Naive thymus-derived CD4-positive, alpha-beta T cell (primary cell): ENCODE measurements around the gene YLPM1. TPM values are rescaled to one million over a fixed set of nuclear protein-coding genes. Genes with fewer than 3 reads are reported as not detected.

Source experiments
- ATAC-seq: fragments of 150-1000 bp; cut with Tn5 transposase; 2 replicates; pipeline ENCODE4 v1.10.0; 2021; ENCODE audit warnings: mild to moderate bottlenecking, moderate library complexity
- CTCF ChIA-PET: fragments of 350-600 bp; sonication (Branson Sonifier 250); formaldehyde crosslinking; loops from one replicate; lab custom pipeline; 2021; ENCODE audit warnings: antibody characterized with exemption; lab: Charles Lee
- POLR2A ChIA-PET: fragments of 350-600 bp; sonication (Branson Sonifier 250); formaldehyde crosslinking; loops from one replicate; lab custom pipeline; 2021; ENCODE audit warnings: antibody characterized with exemption, inconsistent platforms; lab: Charles Lee
- DNase-seq, 9 donors: peaks; one replicate each; pipeline versions ENCODE4 v3.0.0 to v3.0.0-alpha.2; 2020 to 2022; ENCODE audit warnings: mixed read lengths in 1 of 9
- H3K27ac ChIP-seq: one replicate; pipeline ENCODE4 v1.7.0; 2013; ENCODE audit warnings: mild to moderate bottlenecking, low read depth, low read length, moderate library complexity
- H3K27me3 ChIP-seq, 2 donors: one replicate each; pipeline ENCODE4 v1.7.0; 2013; ENCODE audit warnings: low read length in 2 of 2, mild to moderate bottlenecking in 2 of 2, moderate library complexity in 2 of 2; ENCODE audit not compliant: control insufficient read depth in 2 of 2, insufficient read depth in 2 of 2
- H3K36me3 ChIP-seq, 3 experiments: 1 replicate in 2 of 3; 2 replicates in 1 of 3; pipeline ENCODE4 v1.7.0; 2013; ENCODE audit warnings: low read length in 3 of 3, mild to moderate bottlenecking in 3 of 3, moderate library complexity in 1 of 3; ENCODE audit not compliant: insufficient read depth in 3 of 3, control insufficient read depth in 2 of 3
- H3K4me1 ChIP-seq, 2 donors: one replicate each; pipeline ENCODE4 v1.7.0; 2013; ENCODE audit warnings: low read length in 2 of 2, mild to moderate bottlenecking in 2 of 2, moderate library complexity in 1 of 2; ENCODE audit not compliant: control insufficient read depth in 2 of 2, insufficient read depth in 2 of 2
- H3K4me3 ChIP-seq: 2 replicates; pipeline ENCODE4 v1.7.0; 2013; ENCODE audit warnings: mild to moderate bottlenecking, low read length
- H3K9me3 ChIP-seq, 3 experiments: 1 replicate in 2 of 3; 2 replicates in 1 of 3; pipeline ENCODE4 v1.7.0; 2013; ENCODE audit warnings: low read length in 3 of 3; ENCODE audit not compliant: control insufficient read depth in 2 of 3
- H3K27ac Mint-ChIP-seq, 9 donors: one replicate each; pipeline ENCODE4 v1.8.0; 2020 to 2022; ENCODE audit warnings: mixed read lengths in 9 of 9, mild to moderate bottlenecking in 8 of 9, moderate library complexity in 5 of 9, inconsistent platforms in 2 of 9
- H3K27me3 Mint-ChIP-seq, 5 donors: one replicate each; pipeline ENCODE4 v1.8.0; 2021 to 2022; ENCODE audit warnings: mixed read lengths in 5 of 5, mild to moderate bottlenecking in 1 of 5
- H3K36me3 Mint-ChIP-seq, 5 donors: one replicate each; pipeline ENCODE4 v1.8.0; 2020 to 2022; ENCODE audit warnings: mixed read lengths in 5 of 5, mild to moderate bottlenecking in 3 of 5, inconsistent platforms in 1 of 5
- H3K4me1 Mint-ChIP-seq, 7 donors: one replicate each; pipeline ENCODE4 v1.8.0; 2020 to 2022; ENCODE audit warnings: mixed read lengths in 7 of 7, mild to moderate bottlenecking in 3 of 7, inconsistent platforms in 1 of 7
- H3K4me3 Mint-ChIP-seq, 10 donors: one replicate each; pipeline ENCODE4 v1.8.0; 2020 to 2022; ENCODE audit warnings: mild to moderate bottlenecking in 10 of 10, mixed read lengths in 10 of 10, moderate library complexity in 6 of 10, inconsistent platforms in 2 of 10
- H3K9me3 Mint-ChIP-seq, 11 donors: one replicate each; pipeline ENCODE4 v1.8.0; 2020 to 2022; ENCODE audit warnings: mixed read lengths in 11 of 11, mild to moderate bottlenecking in 4 of 11, inconsistent platforms in 1 of 11, moderate library complexity in 1 of 11
- intact Hi-C, 2 donors: fragments of 100-400 bp; cut with micrococcal nuclease; formaldehyde crosslinking; loops; one replicate each; pipeline ENCODE4 v1.15.1; 2023
- polyA plus RNA-seq, 2 donors: library from polyadenylated mRNA; unstranded; fragments of 300-500 nt; fragmentation: Illumina TruSeq; gene quantifications; one replicate each; pipeline ENCODE4 v1.2.3, GENCODE V29; 2021
- total RNA-seq, 6 experiments: library from RNA in 5 of 6; stranded (reverse) in 5 of 6; gene quantifications; 1 replicate in 5 of 6; 2 replicates in 1 of 6; pipeline ENCODE4 v1.2.3 and lab custom pipeline; 2021 to 2026

The YLPM1 gene
- total and polyA plus RNA-seq, 7 experiments from 2014 or later: 13.5 to 119 (median 94.8) TPM

- Histone ChIP-seq H3K36me3 (no peaks in the 10 kb centered on the region), H3K4me3 (no peak overlapping the region), H3K27me3 (no peaks in the 10 kb centered on the region), H3K9me3 (no peaks in the 10 kb centered on the region), H3K27ac (no peak overlapping the region), H3K4me1 (peaks cover 13% of the 10 kb centered on the region in 2 donors)
- CTCF ChIA-PET: interaction anchor here (1.0 to 7.5 kb wide), 4 partner anchors 14 to 32 kb away, joined by 3 to 68 read pairs (median 5); no protein-coding TSS in a partner anchor
- Mint-ChIP-seq H3K27me3 (peaks cover 0 to 2% (median 0%) of the 10 kb centered on the region in 5 donors), H3K36me3 (no peaks in the 10 kb centered on the region), H3K4me1 (peaks cover 21 to 43% (median 36%) of the 10 kb centered on the region in 7 donors), H3K27ac (peak overlapping the region in 4 of 9 donors; percentile 20 to 82 (median 55)), H3K9me3 (no peaks in the 10 kb centered on the region), H3K4me3 (peak overlapping the region in 5 of 10 donors; percentile 7 to 64 (median 61))
- POLR2A ChIA-PET: interaction anchor here (1.1 to 1.3 kb wide), 2 partner anchors 8 to 19 kb away, joined by 3 to 5 read pairs; no protein-coding TSS in a partner anchor
- ATAC-seq (no peak), DNase-seq (no peak)
- intact Hi-C loops: no loop called here
Observed at GRCh38 chr14:74875204-74875603, 112.1 kb downstream of the YLPM1 start.

GRCh38 chr14:74875941-74876913 is 113.1 kb downstream of the YLPM1 start, which contains the start of gene PROX2:
Gene PROX2, minus strand, starts transcription at chr14:74876145. Its CDS starts 12,311 bp downstream, at chr14:74863834.
- H3K27me3 ChIP-seq: no peaks in the 10 kb centered on the region
- peak within 1 kb of the TSS in 8 of 9 donors; percentile 36 to 82 (median 66) for H3K27ac Mint-ChIP-seq
- H3K36me3 ChIP-seq: no peaks in the 10 kb centered on the region
- POLR2A ChIA-PET: interaction anchor here (0.9 to 1.0 kb wide), 4 partner anchors 9 to 127 kb away, joined by 3 to 6 read pairs (median 4); partner anchors contain the start of gene EIF2B2
- H3K4me3 ChIP-seq: peak within 1 kb of the TSS; percentile 25
- CTCF ChIA-PET: interaction anchor here (0.7 to 7.5 kb wide), 4 partner anchors 10 to 29 kb away, joined by 4 to 68 read pairs (median 5); no protein-coding TSS in a partner anchor
- no peaks in the 10 kb centered on the region for H3K9me3 Mint-ChIP-seq
- ATAC-seq: peak; percentile 68
- no peaks in the 10 kb centered on the region for H3K36me3 Mint-ChIP-seq
- intact Hi-C loops: no loop called here
- no peak within 1 kb of the TSS for H3K27ac ChIP-seq
- H3K9me3 ChIP-seq: no peaks in the 10 kb centered on the region
- peaks cover 18 to 19% of the 10 kb centered on the region in 2 donors for H3K4me1 ChIP-seq
- peaks cover 0 to 2% (median 0%) of the 10 kb centered on the region in 5 donors for H3K27me3 Mint-ChIP-seq
- peak in 1 of 9 donors; percentile 9 for DNase-seq
- H3K4me3 Mint-ChIP-seq: peak within 1 kb of the TSS; percentile 23 to 72 (median 56)
- H3K4me1 Mint-ChIP-seq: peaks cover 27 to 53% (median 46%) of the 10 kb centered on the region in 7 donors

- DNase-seq (no peak), ATAC-seq (no peak)
- Mint-ChIP-seq H3K9me3 (no peaks in the 10 kb centered on the region), H3K4me1 (peaks cover 45 to 77% (median 67%) of the 10 kb centered on the region in 7 donors), H3K4me3 (peak overlapping the region in 9 of 10 donors; percentile 15 to 97 (median 55)), H3K27me3 (no peaks in the 10 kb centered on the region), H3K36me3 (peaks cover 0 to 7% (median 4%) of the 10 kb centered on the region in 5 donors), H3K27ac (peak overlapping the region in 8 of 9 donors; percentile 55 to 99 (median 76))
- no peaks in the 10 kb centered on the region for H3K27me3 ChIP-seq
- H3K4me1 ChIP-seq: peaks cover 38 to 41% of the 10 kb centered on the region in 2 donors
- H3K27ac ChIP-seq: peak overlapping the region; percentile 30
- intact Hi-C loops: loop anchor here (2.0 to 5.0 kb wide), 4 partner anchors 13 to 298 kb away; partner anchors contain the start of genes AREL1 (in 1 of the 2), EIF2B2 (in 1 of the 2), FCF1 (in 1 of the 2) and TMED10 (in 1 of the 2)
- ChIA-PET POLR2A (interaction anchor here (1.1 to 6.8 kb wide), 5 partner anchors 8 to 17 kb away, joined by 3 to 52 read pairs (median 20); no protein-coding TSS in a partner anchor), CTCF (interaction anchor here (0.7 to 9.0 kb wide), 5 partner anchors 10 to 246 kb away, joined by 5 to 68 read pairs (median 7); no protein-coding TSS in a partner anchor)
- no peaks in the 10 kb centered on the region for H3K9me3 ChIP-seq
- H3K4me3 ChIP-seq: no peak overlapping the region
- H3K36me3 ChIP-seq: peaks cover 0 to 9% (median 0%) of the 10 kb centered on the region in 3 experiments
Observed at GRCh38 chr14:74879427-74880182, 116.5 kb downstream of the YLPM1 start.

GRCh38 chr14:74881431-74882102 is 118.5 kb downstream of the YLPM1 start, which contains the start of gene DLST:
Gene DLST, plus strand, starts transcription at chr14:74881916. Its CDS starts 38 bp downstream, at chr14:74881954.
- Mint-ChIP-seq H3K4me1 (peaks cover 49 to 82% (median 72%) of the 10 kb centered on the region in 7 donors), H3K27me3 (no peaks in the 10 kb centered on the region), H3K36me3 (peaks cover 0 to 13% (median 6%) of the 10 kb centered on the region in 5 donors), H3K9me3 (no peaks in the 10 kb centered on the region), H3K27ac (peak within 1 kb of the TSS; percentile 96 to 100 (median 99)), H3K4me3 (peak within 1 kb of the TSS; percentile 94 to 100 (median 98))
- peak within 1 kb of the TSS; percentile 91 for H3K27ac ChIP-seq
- intact Hi-C loops: loop anchor here (1.0 to 5.0 kb wide), 10 partner anchors 15 to 368 kb away; partner anchors contain the start of genes EIF2B2 (in 2 of the 2), AREL1 (in 1 of the 2), FCF1 (in 1 of the 2) and RPS6KL1 (in 1 of the 2)
- ATAC-seq: peak; percentile 91
- ChIA-PET CTCF (interaction anchor here (1.8 to 9.0 kb wide), 4 partner anchors 14 to 25 kb away, joined by 6 to 68 read pairs (median 36); no protein-coding TSS in a partner anchor), POLR2A (interaction anchor here (0.6 to 6.8 kb wide), 12 partner anchors 10 to 263 kb away, joined by 3 to 52 read pairs (median 4); partner anchors contain the start of gene RPS6KL1)
- peak within 1 kb of the TSS; percentile 77 for H3K4me3 ChIP-seq
- H3K27me3 ChIP-seq: no peaks in the 10 kb centered on the region
- H3K36me3 ChIP-seq: peaks cover 0 to 9% (median 0%) of the 10 kb centered on the region in 3 experiments
- peaks cover 31 to 35% of the 10 kb centered on the region in 2 donors for H3K4me1 ChIP-seq
- H3K9me3 ChIP-seq: no peaks in the 10 kb centered on the region
- peak; percentile 74 to 94 (median 81) for DNase-seq
